Astrocyte (in vitro differentiated cells and primary cell): ENCODE measurements around the gene MYOZ2.

Experiments used
- CTCF ChIP-seq: IDR thresholded peaks from 2 replicates; pipeline ENCODE4 v1.5.1; 2011; ENCODE audit warnings: low read depth, mild to moderate bottlenecking, inconsistent platforms, low read length, moderate library complexity; ENCODE audit not compliant: insufficient read depth
- EZH2 ChIP-seq: IDR thresholded peaks from 2 replicates; pipeline ENCODE4 v1.6.1; 2012; ENCODE audit warnings: mild to moderate bottlenecking, low read length, inconsistent platforms; ENCODE audit not compliant: insufficient read depth

GRCh38 chr4:119165767-119166166 is 30.1 kb downstream of the MYOZ2 start:
- TF ChIP-seq CTCF (no peak), EZH2 (no peak)
